Measurements from ENCODE around the gene CLEC6A.

Gene CLEC6A

GRCh38 chr12:8508910-8509841 is 53.4 kb downstream of the CLEC6A start:
- in situ Hi-C loops (cut with MboI; ENCODE audit: low sequenced_read_pairs) = no loop called here
- H3K4me3 ChIP-seq = no peak overlapping the region
- DNase-seq (ENCODE audit: low spot score in 2 of 2) = no peak
- no peaks in the 10 kb centered on the region for H3K4me1 ChIP-seq
- H3K9me3 ChIP-seq = no peaks in the 10 kb centered on the region
- no peaks in the 10 kb centered on the region for H3K36me3 ChIP-seq (replicated peaks)
- no peaks in the 10 kb centered on the region for H3K27me3 ChIP-seq (ENCODE audit: low read depth)

DNA sequence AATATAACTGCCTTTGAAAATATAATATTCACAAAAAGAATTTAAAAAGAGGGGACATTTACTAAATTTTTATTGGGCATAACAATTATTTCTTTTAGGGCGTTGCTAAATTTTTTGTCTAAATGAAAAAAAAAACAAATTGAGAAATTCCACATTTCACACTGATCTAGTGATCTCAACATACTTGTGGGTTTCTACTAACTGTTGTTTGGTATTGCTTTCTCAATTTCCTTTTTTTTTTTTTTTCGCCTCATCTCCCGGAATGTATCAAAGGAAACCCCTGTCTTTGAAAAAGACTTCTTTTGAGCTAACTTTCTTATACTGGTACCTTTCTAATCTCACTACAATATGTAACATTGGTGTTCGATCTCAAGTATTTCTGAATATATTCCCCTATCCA is 57.5 kb downstream of the CLEC6A start, which contains the start of gene CLEC4D:
CLEC4D (plus strand) TSS at position 248 of the 400 bp plus-strand sequence. CDS start 230 bp downstream, outside the sequence.
- in situ Hi-C loops (cut with MboI; ENCODE audit: low sequenced_read_pairs) = no loop called here
- no peak for DNase-seq (ENCODE audit: low spot score in 2 of 2)
- no peaks in the 10 kb centered on the region for H3K4me1 ChIP-seq
- no peaks in the 10 kb centered on the region for H3K36me3 ChIP-seq (replicated peaks)
- H3K27me3 ChIP-seq (ENCODE audit: low read depth) = peaks cover 8% of the 10 kb centered on the region; the same call in 1 of the 2 replicates
- H3K9me3 ChIP-seq = no peaks in the 10 kb centered on the region
- no peak within 1 kb of the TSS for H3K4me3 ChIP-seq

DNA sequence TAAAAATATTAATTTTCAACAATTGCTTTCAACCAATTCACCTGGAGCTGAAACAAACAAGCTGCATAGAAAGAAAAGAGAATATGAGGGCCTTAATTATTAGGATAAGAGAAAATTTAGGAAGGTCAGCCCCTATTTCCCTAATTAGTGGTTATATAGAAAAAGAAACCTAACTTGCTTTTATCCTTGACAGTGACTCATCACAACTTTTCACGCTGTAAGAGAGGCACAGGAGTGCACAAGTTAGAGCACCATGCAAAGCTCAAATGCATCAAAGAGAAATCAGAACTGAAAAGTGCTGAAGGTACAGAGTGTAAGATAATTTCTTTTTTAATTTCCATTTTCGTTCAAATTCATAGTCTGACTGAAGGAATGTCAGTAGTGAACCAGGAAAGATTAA is 62.2 kb downstream of the CLEC6A start:
- in situ Hi-C loops (cut with MboI; ENCODE audit: low sequenced_read_pairs) = no loop called here
- peaks cover 8% of the 10 kb centered on the region; the same call in 1 of the 2 replicates for H3K27me3 ChIP-seq (ENCODE audit: low read depth)
- no peaks in the 10 kb centered on the region for H3K4me1 ChIP-seq
- H3K36me3 ChIP-seq (replicated peaks) = no peaks in the 10 kb centered on the region
- no peak overlapping the region for H3K4me3 ChIP-seq
- DNase-seq (ENCODE audit: low spot score in 2 of 2) = no peak
- no peaks in the 10 kb centered on the region for H3K9me3 ChIP-seq

DNA sequence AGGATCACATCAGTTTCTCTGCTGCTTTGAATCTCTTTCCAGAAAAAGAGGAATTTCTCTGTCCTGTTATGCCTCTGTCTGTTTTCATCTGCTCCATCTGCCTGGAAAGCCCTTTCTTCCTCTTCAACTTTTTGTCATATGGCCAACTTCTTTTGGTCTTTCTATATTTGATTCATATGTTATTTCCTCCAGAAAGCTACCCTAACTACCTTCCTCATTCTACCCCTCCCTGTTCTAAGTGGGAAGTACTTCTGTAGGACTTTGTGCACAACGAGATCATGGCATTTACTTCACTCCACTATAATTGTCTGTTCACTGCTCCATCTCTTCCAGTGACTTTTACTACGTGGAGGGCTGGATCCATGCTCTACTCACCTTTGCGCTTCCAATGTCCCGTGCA is 63.4 kb downstream of the CLEC6A start:
- in situ Hi-C loops (cut with MboI; ENCODE audit: low sequenced_read_pairs) = no loop called here
- Histone ChIP-seq H3K27me3 (ENCODE audit: low read depth) (peaks cover 8% of the 10 kb centered on the region; the same call in 1 of the 2 replicates), H3K9me3 (no peaks in the 10 kb centered on the region), H3K4me1 (no peaks in the 10 kb centered on the region), H3K4me3 (no peak overlapping the region), H3K36me3 (replicated peaks) (no peaks in the 10 kb centered on the region)
- no peak for DNase-seq (ENCODE audit: low spot score in 2 of 2)

DNA sequence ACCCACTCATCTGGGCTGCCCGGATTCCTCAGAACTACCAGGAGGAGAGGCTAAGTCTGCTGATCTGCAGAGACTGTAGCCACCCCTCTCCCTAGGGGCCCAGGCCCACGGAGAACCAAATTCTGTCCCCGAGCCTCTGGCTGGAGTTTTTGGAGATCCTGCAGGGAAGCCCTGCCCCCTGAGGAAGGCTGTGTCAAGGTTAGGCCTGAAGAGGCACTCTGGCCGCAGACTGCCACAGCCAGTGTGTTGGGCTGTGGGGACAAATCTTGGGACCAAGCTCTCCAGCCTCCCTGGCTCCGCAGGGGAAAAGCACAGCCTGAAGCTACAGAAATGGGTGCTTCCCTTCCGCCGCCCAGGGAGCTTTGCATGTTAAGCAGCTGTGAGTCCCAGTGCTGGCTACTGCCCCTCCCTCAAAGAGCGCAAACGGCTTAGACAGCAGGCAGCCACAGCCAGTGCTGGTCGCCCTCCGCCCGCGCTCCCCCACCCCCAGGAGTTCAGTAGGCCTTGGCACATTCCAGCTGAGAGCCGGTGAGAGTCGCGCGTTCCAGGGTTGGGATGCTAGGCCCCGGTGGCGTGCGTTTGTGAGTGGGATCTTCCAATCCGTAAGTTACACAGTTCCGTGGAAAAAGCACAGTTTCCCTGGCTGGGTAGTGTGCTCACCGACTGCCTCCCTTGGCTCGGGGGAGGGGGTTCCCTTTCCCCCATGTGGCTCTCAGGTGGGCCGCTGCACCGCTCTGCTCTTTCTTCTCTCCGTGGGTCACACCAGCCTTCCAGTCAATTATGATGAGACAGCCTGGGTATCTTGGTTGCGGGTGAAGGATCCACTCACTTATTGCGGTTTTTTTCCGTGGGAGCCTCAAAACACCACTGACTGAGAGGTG is 71.7 kb downstream of the CLEC6A start:
- H3K36me3 ChIP-seq (replicated peaks) = no peaks in the 10 kb centered on the region
- in situ Hi-C loops (cut with MboI; ENCODE audit: low sequenced_read_pairs) = no loop called here
- no peak for DNase-seq (ENCODE audit: low spot score in 2 of 2)

More for the DNA sequence above, 71.7 kb downstream of the CLEC6A start:
- Histone ChIP-seq H3K4me3 (no peak overlapping the region), H3K9me3 (no peaks in the 10 kb centered on the region), H3K4me1 (no peaks in the 10 kb centered on the region), H3K27me3 (ENCODE audit: low read depth) (no peaks in the 10 kb centered on the region)

Measured in HAP-1 (cell line).